ACC112 (cell line): ENCODE data around the gene LGR6.

Experiments used
- H2AFZ ChIP-seq: fragments of 200-600 bp; sonication (generic); one replicate; pipeline ENCODE4 v1.6.0; 2017; ENCODE audit warnings: antibody characterized with exemption, low read length; ENCODE audit not compliant: unreplicated experiment
- H3K27ac ChIP-seq: fragments of 200-600 bp; sonication (generic); 2 replicates; pipeline ENCODE4 v1.5.1; 2014; ENCODE audit warnings: low read depth, mild to moderate bottlenecking, antibody characterized with exemption, low read length, moderate library complexity
- H3K27me3 ChIP-seq: fragments of 200-600 bp; sonication (generic); 2 replicates; pipeline ENCODE4 v1.6.1; 2014; ENCODE audit warnings: mild to moderate bottlenecking, antibody characterized with exemption, low read length, moderate library complexity, mixed read lengths; ENCODE audit not compliant: insufficient read depth
- H3K36me3 ChIP-seq: fragments of 200-600 bp; sonication (generic); 2 replicates; pipeline ENCODE4 v1.6.1; 2016; ENCODE audit warnings: mild to moderate bottlenecking, antibody characterized with exemption, low read length, moderate library complexity, mixed read lengths; ENCODE audit not compliant: insufficient read depth
- H3K4me1 ChIP-seq: fragments of 200-600 bp; sonication (generic); one replicate; pipeline ENCODE4 v1.6.1; 2016; ENCODE audit warnings: low read length, mixed read lengths; ENCODE audit not compliant: insufficient read depth, unreplicated experiment, control insufficient read depth
- H3K4me3 ChIP-seq: fragments of 200-600 bp; sonication (generic); 2 replicates; pipeline ENCODE4 v1.5.1; 2014; ENCODE audit warnings: mild to moderate bottlenecking, low read depth, low read length
- H3K79me2 ChIP-seq: fragments of 200-600 bp; sonication (generic); one replicate; pipeline ENCODE4 v1.6.0; 2016; ENCODE audit warnings: low read length; ENCODE audit not compliant: control insufficient read depth, unreplicated experiment, insufficient read depth

Gene LGR6

DNA sequence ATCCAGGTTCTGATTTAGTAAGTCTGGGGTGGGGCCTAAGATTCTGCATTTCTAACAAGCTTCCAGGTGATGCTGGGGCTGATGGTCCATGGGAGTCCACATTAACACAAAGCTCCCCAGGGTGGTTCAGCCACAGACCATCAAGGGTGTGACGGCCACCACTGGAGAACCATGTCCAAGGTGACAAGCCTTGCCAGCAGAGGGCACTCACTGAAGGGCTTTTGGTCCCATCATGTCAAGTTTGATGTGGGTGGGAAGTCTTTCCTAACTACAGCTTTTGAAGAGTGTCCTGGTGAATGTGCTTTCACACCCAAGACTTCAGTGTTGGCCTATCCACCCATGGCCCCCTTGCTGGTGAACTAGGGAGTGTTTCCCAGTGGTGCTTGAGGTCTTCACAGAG lies 81.0 kb downstream of the LGR6 start:
- Histone ChIP-seq H3K36me3 (no peaks in the 10 kb centered on the region), H2AFZ (no peak overlapping the region), H3K79me2 (no peaks in the 10 kb centered on the region), H3K27me3 (peaks cover 12% of the 10 kb centered on the region; the same call in 1 of the 2 replicates), H3K27ac (no peak overlapping the region), H3K4me1 (peaks cover 6% of the 10 kb centered on the region), H3K4me3 (no peak overlapping the region)

DNA sequence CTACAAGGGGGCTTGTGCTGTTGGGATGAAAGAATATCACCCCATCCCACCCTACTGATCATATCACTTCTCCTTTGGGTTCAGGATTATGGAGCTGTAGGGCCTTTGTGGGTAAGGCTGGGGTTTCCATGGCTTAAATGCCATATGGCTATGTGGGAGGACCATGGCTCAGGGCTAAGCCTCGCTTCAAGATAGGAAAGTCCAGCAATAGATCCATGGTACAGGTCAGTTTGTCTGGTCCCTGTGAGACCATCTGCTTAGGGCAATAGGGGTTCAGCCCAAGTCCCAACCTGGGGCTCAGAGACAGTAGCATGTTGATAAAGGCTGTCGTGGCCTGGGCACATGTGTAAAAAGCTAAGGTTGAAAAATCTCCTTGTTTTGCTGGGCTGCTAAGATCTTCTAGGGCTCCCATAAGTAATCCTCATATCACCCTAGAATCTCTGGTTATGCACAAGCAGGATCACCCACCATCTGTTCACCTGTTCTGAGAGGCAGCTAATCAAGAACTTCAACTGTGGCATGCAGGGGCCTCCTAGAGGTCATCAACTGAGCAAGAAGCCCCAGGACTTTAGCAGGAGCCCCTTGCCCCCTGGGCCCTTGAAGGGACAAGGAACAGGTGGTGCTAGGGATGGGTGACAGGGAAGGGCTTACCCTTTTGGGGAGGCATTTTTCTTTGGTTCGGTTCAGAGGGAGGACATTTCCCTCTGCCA lies 81.6 kb downstream of the LGR6 start:
- no peak overlapping the region for H3K27ac ChIP-seq

DNA sequence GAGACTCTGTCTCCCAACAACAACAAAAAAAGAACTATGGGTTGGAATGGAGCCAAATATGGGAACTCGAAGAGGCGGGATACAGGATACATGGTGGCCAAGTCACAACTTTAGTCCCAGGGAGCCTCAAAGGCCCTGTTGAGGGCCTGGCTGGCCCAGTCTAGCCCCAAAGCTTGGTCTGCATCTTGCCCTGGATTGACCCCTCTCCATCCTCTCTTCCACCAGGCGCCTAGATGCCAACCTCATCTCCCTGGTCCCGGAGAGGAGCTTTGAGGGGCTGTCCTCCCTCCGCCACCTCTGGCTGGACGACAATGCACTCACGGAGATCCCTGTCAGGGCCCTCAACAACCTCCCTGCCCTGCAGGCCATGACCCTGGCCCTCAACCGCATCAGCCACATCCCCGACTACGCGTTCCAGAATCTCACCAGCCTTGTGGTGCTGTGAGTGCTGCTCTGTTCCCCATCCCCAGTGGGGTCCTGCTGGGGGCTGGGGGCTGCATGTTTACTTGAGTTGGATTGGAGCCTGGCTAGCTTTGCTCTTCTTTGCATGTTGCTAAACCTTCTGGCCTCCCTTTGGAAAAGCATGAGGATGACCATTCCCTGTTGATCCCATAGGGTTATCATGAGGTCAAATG lies 82.6 kb downstream of the LGR6 start:
- Histone ChIP-seq H3K27ac (no peak overlapping the region), H3K27me3 (peaks cover under 1% of the 10 kb centered on the region; the same call in 1 of the 2 replicates)

More for the DNA sequence above, 81.6 kb downstream of the LGR6 start:
- no peaks in the 10 kb centered on the region for H3K79me2 ChIP-seq
- no peak overlapping the region for H2AFZ ChIP-seq
- peaks cover 11% of the 10 kb centered on the region; the same call in 1 of the 2 replicates for H3K27me3 ChIP-seq
- H3K4me1 ChIP-seq = peaks cover 12% of the 10 kb centered on the region
- no peaks in the 10 kb centered on the region for H3K36me3 ChIP-seq
- no peak overlapping the region for H3K4me3 ChIP-seq

DNA sequence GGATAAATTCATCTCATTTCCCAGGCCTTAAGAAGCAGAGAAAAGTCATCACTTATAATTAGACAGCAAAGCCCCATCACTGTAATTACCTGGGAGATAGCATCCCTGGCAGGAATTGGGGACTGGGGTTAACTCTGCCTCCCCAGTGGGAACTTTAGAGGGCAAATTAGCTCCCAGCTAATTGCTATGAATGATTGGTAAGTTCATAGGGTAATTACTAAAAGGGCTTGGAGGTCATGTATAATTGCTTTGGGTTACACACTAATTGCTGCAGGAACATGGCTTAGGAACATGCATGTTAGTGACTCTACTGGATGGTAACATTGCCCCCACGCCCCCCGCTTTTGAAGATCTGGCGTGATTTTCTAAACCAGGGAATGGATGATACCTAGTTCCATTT lies 83.3 kb downstream of the LGR6 start:
- peaks cover 29% of the 10 kb centered on the region for H3K4me1 ChIP-seq
- H3K27me3 ChIP-seq = no peaks in the 10 kb centered on the region; the same call in 1 of the 2 replicates
- H3K79me2 ChIP-seq = no peaks in the 10 kb centered on the region
- H3K4me3 ChIP-seq = no peak overlapping the region
- H3K36me3 ChIP-seq = no peaks in the 10 kb centered on the region
- H2AFZ ChIP-seq = no peak overlapping the region
- no peak overlapping the region for H3K27ac ChIP-seq

More for the DNA sequence above, 82.6 kb downstream of the LGR6 start:
- Histone ChIP-seq H3K79me2 (no peaks in the 10 kb centered on the region), H2AFZ (no peak overlapping the region), H3K4me1 (peaks cover 22% of the 10 kb centered on the region), H3K4me3 (no peak overlapping the region), H3K36me3 (no peaks in the 10 kb centered on the region)

DNA sequence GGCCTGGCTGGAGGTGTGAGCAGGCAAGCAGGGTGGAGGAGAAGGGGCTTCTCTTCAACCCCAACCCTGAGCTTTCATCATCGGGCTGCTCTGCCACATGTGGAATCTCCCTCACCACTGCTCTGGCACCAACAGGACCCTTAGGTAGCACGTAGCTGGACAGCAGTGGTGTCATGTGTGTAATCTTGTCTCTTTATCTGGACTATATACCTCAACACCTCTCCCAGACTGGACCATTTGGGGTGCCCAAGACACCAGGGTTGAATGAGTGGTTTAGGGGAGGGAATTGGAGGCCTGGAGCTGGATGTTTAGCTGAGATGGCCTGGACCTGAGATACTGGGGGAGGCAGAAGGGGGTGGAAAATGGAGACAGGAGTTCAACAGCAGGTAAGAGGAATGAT lies 85.2 kb downstream of the LGR6 start:
- H2AFZ ChIP-seq = no peak overlapping the region
- no peaks in the 10 kb centered on the region for H3K79me2 ChIP-seq
- peaks cover 46% of the 10 kb centered on the region for H3K4me1 ChIP-seq
- H3K27ac ChIP-seq = no peak overlapping the region
- H3K27me3 ChIP-seq = no peaks in the 10 kb centered on the region; the same call in 1 of the 2 replicates
- H3K36me3 ChIP-seq = no peaks in the 10 kb centered on the region
- no peak overlapping the region for H3K4me3 ChIP-seq

DNA sequence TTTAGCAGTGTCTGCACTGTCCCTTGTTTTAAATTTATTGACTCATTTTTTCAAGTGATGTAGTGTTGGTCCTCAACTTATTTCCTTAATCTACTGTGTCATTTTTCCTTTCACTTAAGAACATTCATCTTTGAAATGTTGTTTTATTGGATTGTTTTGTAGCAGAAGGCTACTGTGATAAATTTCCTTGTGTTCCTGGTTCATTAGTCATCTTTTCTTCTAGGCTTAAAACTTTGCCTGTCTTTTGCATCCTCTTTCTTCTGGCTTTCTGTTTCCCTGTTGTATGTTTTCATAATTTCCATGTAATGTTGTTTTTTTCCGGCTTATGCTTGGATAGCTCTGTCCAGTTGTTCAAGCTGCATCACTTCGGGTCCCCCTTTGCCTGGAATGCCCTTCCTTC lies 86.2 kb downstream of the LGR6 start:
- no peaks in the 10 kb centered on the region for H3K79me2 ChIP-seq
- H3K4me3 ChIP-seq = no peak overlapping the region
- H3K36me3 ChIP-seq = no peaks in the 10 kb centered on the region
- no peak overlapping the region for H3K27ac ChIP-seq
- H3K4me1 ChIP-seq = peaks cover 57% of the 10 kb centered on the region
- no peak overlapping the region for H2AFZ ChIP-seq
- H3K27me3 ChIP-seq = no peaks in the 10 kb centered on the region

DNA sequence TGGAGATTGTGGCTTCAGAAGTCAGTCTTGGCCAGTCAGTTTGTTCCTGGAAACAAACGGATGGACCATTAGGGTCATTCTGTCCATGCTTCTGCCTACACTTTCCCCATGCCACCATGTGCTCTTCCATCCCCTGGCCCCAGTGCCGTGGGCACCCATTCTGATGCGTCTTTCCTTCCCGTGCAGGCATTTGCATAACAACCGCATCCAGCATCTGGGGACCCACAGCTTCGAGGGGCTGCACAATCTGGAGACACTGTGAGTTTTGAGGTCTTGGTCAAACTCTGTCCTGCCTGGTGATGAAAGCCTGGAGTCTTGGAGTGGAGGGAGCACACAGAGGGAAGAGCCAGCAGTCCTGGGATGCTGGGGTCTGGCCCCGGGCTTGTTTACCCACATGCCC lies 87.0 kb downstream of the LGR6 start:
- Histone ChIP-seq H3K27ac (no peak overlapping the region), H3K4me3 (0 out of 2 replicates have a peak overlapping the region, but pooled peaks have one; percentile 21), H2AFZ (no peak overlapping the region), H3K79me2 (no peaks in the 10 kb centered on the region), H3K36me3 (no peaks in the 10 kb centered on the region), H3K27me3 (no peaks in the 10 kb centered on the region), H3K4me1 (peaks cover 57% of the 10 kb centered on the region)

DNA sequence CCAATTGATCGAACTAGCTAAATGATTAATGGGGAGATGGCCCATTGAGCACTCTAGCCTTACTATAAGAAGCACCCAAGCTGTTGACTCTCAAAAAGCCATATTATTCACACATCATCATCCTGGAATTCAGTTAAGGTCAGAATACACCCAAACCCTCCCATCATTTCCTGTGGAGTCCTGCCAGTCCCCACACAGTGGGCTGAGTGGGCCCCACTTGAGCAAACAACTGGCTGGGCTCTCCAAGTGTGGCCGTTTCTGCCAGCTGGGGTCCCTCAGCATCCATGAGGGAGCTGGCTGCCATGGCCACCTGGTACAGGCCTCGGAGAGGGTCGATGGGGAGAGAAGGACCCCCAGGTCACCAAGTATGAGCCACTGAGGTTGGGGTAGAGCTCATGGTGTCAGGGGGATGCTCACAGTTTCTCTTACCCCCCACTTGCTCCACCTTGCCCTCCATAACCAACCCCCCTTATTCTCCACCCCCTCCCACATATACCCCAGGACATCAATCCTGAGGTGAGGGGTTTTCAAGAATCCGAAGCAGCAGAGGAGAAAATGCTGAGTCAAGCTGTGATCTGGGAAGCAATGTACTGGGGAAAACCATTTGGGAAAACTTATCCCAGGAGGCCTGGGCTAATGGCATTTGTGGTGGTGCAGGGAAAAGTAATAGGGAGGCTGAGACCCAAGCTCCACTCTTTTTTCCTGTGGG lies 87.9 kb downstream of the LGR6 start:
- Histone ChIP-seq H2AFZ (no peak overlapping the region), H3K27me3 (no peaks in the 10 kb centered on the region), H3K27ac (no peak overlapping the region; the same call in 1 of the 2 replicates), H3K4me1 (peaks cover 57% of the 10 kb centered on the region), H3K36me3 (no peaks in the 10 kb centered on the region), H3K4me3 (0 out of 2 replicates have a peak overlapping the region, but pooled peaks have one; percentile 21), H3K79me2 (no peaks in the 10 kb centered on the region)

DNA sequence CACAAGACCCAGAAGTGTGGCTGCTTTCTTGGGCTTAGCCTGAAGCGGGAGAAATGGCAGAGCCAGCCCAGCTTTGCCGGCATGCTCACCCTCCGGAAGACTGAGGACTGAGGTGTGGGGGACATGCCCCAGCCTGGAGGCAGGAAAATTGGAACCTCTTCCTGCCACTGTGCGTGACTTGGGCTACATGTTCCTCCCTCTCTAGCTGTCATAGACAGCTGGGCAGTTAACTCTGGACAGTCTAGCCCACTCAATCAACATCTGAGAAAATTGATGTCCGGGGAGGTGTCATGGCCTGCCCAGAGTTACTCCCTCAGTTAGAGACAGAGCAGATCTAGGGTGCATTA lies 88.4 kb downstream of the LGR6 start:
- H3K36me3 ChIP-seq = no peaks in the 10 kb centered on the region
- no peak overlapping the region for H3K27ac ChIP-seq
- H3K4me1 ChIP-seq = peaks cover 59% of the 10 kb centered on the region
- H2AFZ ChIP-seq = no peak overlapping the region
- no peaks in the 10 kb centered on the region for H3K27me3 ChIP-seq
- H3K79me2 ChIP-seq = no peaks in the 10 kb centered on the region
- H3K4me3 ChIP-seq = no peak overlapping the region

DNA sequence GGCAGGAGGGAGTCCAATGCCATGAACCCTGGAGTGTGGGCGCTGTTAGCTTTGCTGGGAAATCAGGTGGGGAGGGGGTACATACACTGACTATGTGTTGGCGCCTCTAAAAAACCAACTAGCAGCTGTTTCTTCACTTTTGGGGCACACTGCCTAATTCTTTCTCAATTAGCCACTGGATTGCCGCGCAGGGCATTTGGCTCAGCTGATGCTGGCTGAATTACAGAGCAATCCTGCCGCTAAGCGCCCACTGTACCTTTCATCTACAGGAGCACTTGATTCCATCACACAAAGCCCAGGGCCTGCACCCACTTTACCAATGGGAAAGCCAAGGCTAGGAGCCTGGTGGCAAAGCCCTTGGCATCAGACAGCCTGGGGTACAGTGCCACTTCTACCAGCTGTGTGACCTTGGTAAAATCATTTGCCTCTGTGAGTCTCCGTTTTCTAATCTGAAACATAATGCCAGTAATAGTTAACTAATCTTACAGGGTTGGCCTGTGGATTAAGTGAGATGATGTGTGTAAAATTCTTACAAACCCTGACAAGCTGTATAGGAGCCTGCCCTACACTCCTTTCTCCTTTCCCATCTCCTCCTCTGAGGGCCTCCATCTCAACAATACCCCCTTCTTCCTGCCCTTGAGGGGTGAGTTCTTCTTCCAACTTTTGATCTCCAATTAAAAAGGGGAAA lies 89.1 kb downstream of the LGR6 start:
- no peaks in the 10 kb centered on the region for H3K27me3 ChIP-seq
- peaks cover 59% of the 10 kb centered on the region for H3K4me1 ChIP-seq
- H3K27ac ChIP-seq = peak overlapping the region; percentile 10; the same call in 1 of the 2 replicates
- no peak overlapping the region for H3K4me3 ChIP-seq
- no peaks in the 10 kb centered on the region for H3K36me3 ChIP-seq
- H3K79me2 ChIP-seq = no peaks in the 10 kb centered on the region
- H2AFZ ChIP-seq = no peak overlapping the region
